MCF 10A (cell line): ENCODE data around the gene INHBE. TPM values are rescaled to one million over a fixed set of nuclear protein-coding genes. Genes with fewer than 3 reads are reported as not detected.

Experiments
- BruUV-seq: library from RNA; stranded (reverse); fragments of 400-500 nt; replicated peaks from 2 replicates; lab custom pipeline; 2021; lab: Mats Ljungman, UMichigan
- CTCF ChIA-PET: fragments of 300-600 bp; sonication (Branson Sonifier 250); formaldehyde crosslinking; extraction: SDS; loops from one replicate; lab custom pipeline; 2021; ENCODE audit warnings: antibody characterized with exemption, inconsistent platforms; lab: Yijun Ruan, JAX
- POLR2A ChIA-PET: fragments of 300-600, 350-650 bp; sonication (Branson Sonifier 250); formaldehyde crosslinking; extraction: SDS; loops from one replicate; lab custom pipeline; 2020; ENCODE audit warnings: antibody characterized with exemption, inconsistent platforms; lab: Yijun Ruan, JAX
- DNase-seq: peaks from one replicate; pipeline ENCODE4 v3.0.0-alpha.2; 2018; ENCODE audit not compliant: unreplicated experiment
- H3K27ac Mint-ChIP-seq: one replicate; pipeline ENCODE4 v1.8.0; 2022; ENCODE audit warnings: mild to moderate bottlenecking, low read depth, mixed read lengths; ENCODE audit not compliant: unreplicated experiment
- H3K27me3 Mint-ChIP-seq: one replicate; pipeline ENCODE4 v1.8.0; 2022; ENCODE audit warnings: mixed read lengths; ENCODE audit not compliant: insufficient read depth, unreplicated experiment
- H3K36me3 Mint-ChIP-seq: one replicate; pipeline ENCODE4 v1.8.0; 2022; ENCODE audit warnings: mild to moderate bottlenecking, moderate library complexity, mixed read lengths; ENCODE audit not compliant: insufficient read depth, unreplicated experiment
- H3K4me1 Mint-ChIP-seq: one replicate; pipeline ENCODE4 v1.8.0; 2022; ENCODE audit warnings: mixed read lengths; ENCODE audit not compliant: insufficient read depth, unreplicated experiment
- H3K4me3 Mint-ChIP-seq: one replicate; pipeline ENCODE4 v1.8.0; 2022; ENCODE audit warnings: mild to moderate bottlenecking, moderate library complexity, mixed read lengths; ENCODE audit not compliant: unreplicated experiment
- H3K9me3 Mint-ChIP-seq: one replicate; pipeline ENCODE4 v1.8.0; 2022; ENCODE audit warnings: mixed read lengths; ENCODE audit not compliant: unreplicated experiment
- intact Hi-C: fragments of 100-400 bp; cut with micrococcal nuclease; formaldehyde crosslinking; loops from 2 replicates; pipeline ENCODE4 v1.14.1; 2022
- total RNA-seq: library from RNA; stranded (reverse); gene quantifications from 2 replicates; pipeline ENCODE4 v1.2.3, GENCODE V29; 2022
- TF ChIP-seq, protein P1 (sequence below): fragments of 200-600 bp; IDR thresholded peaks from one replicate; pipeline ENCODE4 v1.8.0; 2022; ENCODE audit warnings: antibody characterized with exemption, mild to moderate bottlenecking; ENCODE audit not compliant: unreplicated experiment

Gene INHBE
- total RNA-seq, 1 experiment from 2014 or later, result 5.0 TPM

DNA sequence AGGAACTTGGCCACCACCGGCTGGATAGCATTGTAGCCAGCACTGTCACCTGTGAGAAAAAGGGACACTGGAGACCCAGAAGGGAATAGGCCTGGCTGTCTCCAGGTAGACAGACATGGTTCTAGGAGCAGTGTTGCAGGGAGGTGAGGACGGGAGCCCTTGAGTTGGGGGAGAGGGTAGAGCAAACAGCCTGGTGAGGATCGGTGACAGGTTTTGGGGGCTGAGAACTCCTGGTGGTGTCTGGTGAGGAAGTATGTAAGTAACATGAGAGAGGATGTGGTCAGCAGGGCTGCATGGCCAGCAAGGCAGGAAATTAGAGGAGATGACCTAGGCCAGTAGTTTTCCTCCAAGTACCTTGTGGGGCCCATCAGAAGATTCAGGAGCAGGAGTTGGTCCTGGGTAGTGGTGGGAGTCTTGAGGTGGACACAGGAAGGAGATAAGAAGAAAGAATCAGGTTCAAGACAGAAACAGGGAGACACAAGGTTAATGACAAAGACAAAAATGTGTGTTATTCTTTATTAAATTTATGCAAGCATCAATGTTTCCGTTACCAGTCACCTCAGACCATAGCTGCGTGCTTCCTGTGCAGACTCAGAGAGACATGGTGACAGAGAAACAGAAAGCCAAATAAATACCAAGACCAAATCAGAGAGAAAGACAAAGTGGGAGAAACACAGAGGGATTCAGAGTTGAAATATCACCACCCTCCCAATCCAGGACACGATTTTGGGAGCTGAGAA is 24.4 kb downstream of the INHBE start, which contains the start of gene ARHGAP9:
TSS of gene ARHGAP9 (minus strand) at position 491 of the 740 bp plus-strand sequence. CDS start at position 31, 460 bp downstream.
- intact Hi-C loops, result no loop called here
- Mint-ChIP-seq H3K27ac (no peak within 1 kb of the TSS), H3K27me3 (peaks cover 76% of the 10 kb centered on the region), H3K36me3 (no peaks in the 10 kb centered on the region), H3K9me3 (no peaks in the 10 kb centered on the region), H3K4me3 (no peak within 1 kb of the TSS), H3K4me1 (peaks cover 13% of the 10 kb centered on the region)
- no TSS peak for BruUV-seq
- POLR2A ChIA-PET, result no interaction called here
- TF ChIP-seq, protein P1, sequence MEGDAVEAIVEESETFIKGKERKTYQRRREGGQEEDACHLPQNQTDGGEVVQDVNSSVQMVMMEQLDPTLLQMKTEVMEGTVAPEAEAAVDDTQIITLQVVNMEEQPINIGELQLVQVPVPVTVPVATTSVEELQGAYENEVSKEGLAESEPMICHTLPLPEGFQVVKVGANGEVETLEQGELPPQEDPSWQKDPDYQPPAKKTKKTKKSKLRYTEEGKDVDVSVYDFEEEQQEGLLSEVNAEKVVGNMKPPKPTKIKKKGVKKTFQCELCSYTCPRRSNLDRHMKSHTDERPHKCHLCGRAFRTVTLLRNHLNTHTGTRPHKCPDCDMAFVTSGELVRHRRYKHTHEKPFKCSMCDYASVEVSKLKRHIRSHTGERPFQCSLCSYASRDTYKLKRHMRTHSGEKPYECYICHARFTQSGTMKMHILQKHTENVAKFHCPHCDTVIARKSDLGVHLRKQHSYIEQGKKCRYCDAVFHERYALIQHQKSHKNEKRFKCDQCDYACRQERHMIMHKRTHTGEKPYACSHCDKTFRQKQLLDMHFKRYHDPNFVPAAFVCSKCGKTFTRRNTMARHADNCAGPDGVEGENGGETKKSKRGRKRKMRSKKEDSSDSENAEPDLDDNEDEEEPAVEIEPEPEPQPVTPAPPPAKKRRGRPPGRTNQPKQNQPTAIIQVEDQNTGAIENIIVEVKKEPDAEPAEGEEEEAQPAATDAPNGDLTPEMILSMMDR, result no peak
- CTCF ChIA-PET, result interaction anchor here (0.8 to 2.4 kb wide), 3 partner anchors 16 to 25 kb away, joined by 3 to 10 read pairs (median 7); partner anchors contain the start of gene INHBE
- no peak for DNase-seq

DNA sequence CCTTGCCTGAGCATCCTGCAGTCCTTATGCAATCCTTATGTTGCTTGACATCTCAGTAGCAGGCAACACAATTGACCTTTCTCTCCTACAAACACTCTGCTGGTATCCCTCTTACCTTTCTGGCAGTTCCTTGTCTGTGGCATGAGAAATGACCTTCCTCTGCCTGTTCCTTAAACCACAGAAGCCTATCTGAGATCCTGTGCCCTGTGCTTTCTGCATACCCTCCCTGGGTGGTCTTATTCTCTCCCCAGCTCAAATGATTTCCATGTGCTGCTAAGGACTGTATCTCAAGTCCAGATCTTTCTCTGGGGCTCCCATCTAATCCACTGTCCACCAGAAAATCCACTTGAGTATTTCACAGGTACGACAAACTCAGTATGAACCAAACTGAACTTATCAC is 26.6 kb downstream of the INHBE start:
- POLR2A ChIA-PET, result no interaction called here
- peaks cover 55% of the 10 kb centered on the region for H3K27me3 Mint-ChIP-seq

DNA sequence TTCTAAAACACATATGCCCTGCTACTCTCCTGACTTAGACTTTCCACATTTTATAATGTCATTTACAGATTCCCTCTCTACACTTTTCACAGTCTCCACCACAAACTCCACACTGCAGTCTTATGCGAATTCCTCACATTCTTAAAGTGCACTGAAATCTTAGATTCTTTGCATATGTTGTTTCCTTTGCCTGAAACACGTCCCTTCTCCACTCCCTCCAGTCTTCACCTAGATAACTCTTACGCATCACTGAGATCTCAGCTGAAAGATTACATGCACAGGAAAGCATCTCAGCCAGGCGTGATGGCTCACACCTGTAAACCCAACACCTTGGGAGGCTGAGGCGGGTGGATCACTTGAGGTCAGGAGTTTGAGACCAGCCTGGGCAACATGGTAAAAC is 28.4 kb downstream of the INHBE start:
- intact Hi-C loops, result no loop called here
- H3K36me3 Mint-ChIP-seq, result no peaks in the 10 kb centered on the region

More for the DNA sequence above, 26.6 kb downstream of the INHBE start:
- TF ChIP-seq, protein P1, result no peak
- CTCF ChIA-PET, result interaction anchor here (0.6 to 1.1 kb wide), 3 partner anchors 8 to 56 kb away, joined by 3 read pairs; no protein-coding TSS in a partner anchor
- Mint-ChIP-seq H3K27ac (no peak overlapping the region), H3K4me3 (no peak overlapping the region), H3K36me3 (no peaks in the 10 kb centered on the region), H3K9me3 (no peaks in the 10 kb centered on the region), H3K4me1 (peaks cover 13% of the 10 kb centered on the region)
- DNase-seq, result no peak
- no TSS peak for BruUV-seq
- intact Hi-C loops, result no loop called here

DNA sequence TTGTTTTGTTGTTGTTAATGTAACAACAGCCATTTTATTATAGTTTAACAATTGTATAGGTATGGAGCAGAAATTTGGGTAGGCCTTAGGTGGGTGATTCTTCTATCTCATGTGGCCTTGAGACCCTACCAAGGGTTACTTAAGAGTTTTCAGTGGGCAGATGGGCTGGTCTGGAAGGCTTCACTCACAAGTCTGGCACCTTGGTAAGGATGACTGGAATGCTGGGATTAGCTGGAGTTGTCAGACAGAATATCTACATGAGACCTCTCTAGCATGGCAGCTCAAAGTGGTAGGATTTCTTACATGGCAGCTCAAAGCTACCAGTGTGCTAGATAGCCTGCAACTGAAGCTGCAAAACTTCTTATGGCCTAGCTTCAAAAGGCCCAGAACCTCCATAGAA is 30.6 kb downstream of the INHBE start:
- Mint-ChIP-seq H3K27ac (no peak overlapping the region), H3K4me1 (peaks cover 15% of the 10 kb centered on the region), H3K9me3 (no peaks in the 10 kb centered on the region), H3K36me3 (peaks cover 17% of the 10 kb centered on the region), H3K4me3 (no peak overlapping the region), H3K27me3 (peaks cover 25% of the 10 kb centered on the region)
- ChIA-PET POLR2A (interaction anchor here (0.6 to 1.1 kb wide), 4 partner anchors 25 to 440 kb away, joined by 3 to 4 read pairs (median 4); no protein-coding TSS in a partner anchor), CTCF (interaction anchor here (0.6 to 1.8 kb wide), 5 partner anchors 14 to 1671 kb away, joined by 3 to 8 read pairs (median 4); no protein-coding TSS in a partner anchor)
- TF ChIP-seq, protein P1, result no peak
- intact Hi-C loops, result no loop called here
- BruUV-seq, result no TSS peak
- DNase-seq, result no peak

More for the DNA sequence above, 28.4 kb downstream of the INHBE start:
- no peak for DNase-seq
- peaks cover 8% of the 10 kb centered on the region for H3K4me1 Mint-ChIP-seq
- BruUV-seq, result no TSS peak
- peaks cover 48% of the 10 kb centered on the region for H3K27me3 Mint-ChIP-seq
- POLR2A ChIA-PET, result no interaction called here
- TF ChIP-seq, protein P1, result no peak
- no peak overlapping the region for H3K4me3 Mint-ChIP-seq
- CTCF ChIA-PET, result interaction anchor here (0.7 to 1.2 kb wide), 3 partner anchors 24 to 244 kb away, joined by 3 to 4 read pairs (median 3); partner anchors contain the start of gene GLI1
- H3K9me3 Mint-ChIP-seq, result no peaks in the 10 kb centered on the region
- H3K27ac Mint-ChIP-seq, result no peak overlapping the region
